SK-N-SH (cell line): ENCODE results near the gene ERC2. TPM values are rescaled to one million over a fixed set of nuclear protein-coding genes. Genes with fewer than 3 reads are reported as not detected.

Experiments used
- CTCF ChIA-PET: fragments of 300-600, 350-600 bp; formaldehyde crosslinking; extraction: SDS; loops from one replicate; lab custom pipeline; 2021; lab: Yijun Ruan, JAX
- POLR2A ChIA-PET: fragments of 350-600 bp; sonication (Branson Sonifier 250); formaldehyde crosslinking; extraction: SDS; loops from one replicate; lab custom pipeline; 2020; ENCODE audit warnings: antibody characterized with exemption, inconsistent platforms; lab: Yijun Ruan, JAX
- DNase-seq: peaks from one replicate; pipeline ENCODE4 v3.0.0; 2012
- H2AFZ ChIP-seq: fragments of 200-600 bp; sonication (generic); 2 replicates; pipeline ENCODE4 v1.8.1; 2016; ENCODE audit warnings: antibody characterized with exemption, mild to moderate bottlenecking, low read depth
- H3F3A ChIP-seq: fragments of 200-600 bp; sonication (generic); replicated peaks from 2 replicates; pipeline ENCODE3; 2016; ENCODE audit warnings: antibody characterized with exemption, mild to moderate bottlenecking; ENCODE audit not compliant: insufficient read depth
- H3K27ac ChIP-seq, 2 experiments: fragments of 200-500 bp in 1 of 2; fragments of 200-600 bp in 1 of 2; sonication (Bioruptor generic) in 1 of 2; sonication (generic), shearing (Covaris generic) in 1 of 2; 2 replicates each; pipeline versions ENCODE4 v1.5.1 to v1.6.1; 2014 to 2016; ENCODE audit warnings: low read depth in 2 of 2, inconsistent platforms in 1 of 2, low read length in 1 of 2, mild to moderate bottlenecking in 1 of 2, mixed read lengths in 1 of 2
- H3K27me3 ChIP-seq: fragments of 200-600 bp; sonication (generic), shearing (Covaris generic); 2 replicates; pipeline ENCODE4 v1.6.1; 2016; ENCODE audit warnings: mixed run types; ENCODE audit not compliant: insufficient read depth
- H3K36me3 ChIP-seq, 2 experiments: fragments of 200-500 bp in 1 of 2; fragments of 200-600 bp in 1 of 2; sonication (Bioruptor generic) in 1 of 2; sonication (generic) in 1 of 2; replicated peaks in 1 of 2; 2 replicates each; pipeline versions ENCODE3 to v1.5.1; 2014 to 2016; ENCODE audit warnings: low read length in 1 of 2, mild to moderate bottlenecking in 1 of 2; ENCODE audit not compliant: insufficient read depth in 2 of 2, control insufficient read depth in 1 of 2
- H3K4me1 ChIP-seq, 2 experiments: fragments of 200-500 bp in 1 of 2; fragments of 200-600 bp in 1 of 2; sonication (Bioruptor generic) in 1 of 2; sonication (generic), shearing (Covaris generic) in 1 of 2; 2 replicates each; pipeline versions ENCODE4 v1.5.1 to v1.6.1; 2014 to 2016; ENCODE audit warnings: low read depth in 1 of 2, low read length in 1 of 2, mixed run types in 1 of 2; ENCODE audit not compliant: insufficient read depth in 2 of 2, control insufficient read depth in 1 of 2
- H3K4me2 ChIP-seq: fragments of 200-600 bp; sonication (generic), shearing (Covaris generic); 2 replicates; pipeline ENCODE4 v1.6.1; 2017; ENCODE audit warnings: mixed run types
- H3K4me3 ChIP-seq, 2 experiments: fragments of 200-500 bp in 1 of 2; fragments of 200-600 bp in 1 of 2; sonication (Bioruptor generic) in 1 of 2; sonication (generic), shearing (Covaris generic) in 1 of 2; 2 replicates each; pipeline versions ENCODE4 v1.5.1 to v1.8.1; 2014 to 2016; ENCODE audit warnings: low read depth in 2 of 2, inconsistent platforms in 1 of 2, low read length in 1 of 2, mild to moderate bottlenecking in 1 of 2, mixed read lengths in 1 of 2, moderate library complexity in 1 of 2
- H3K79me2 ChIP-seq: fragments of 200-600 bp; sonication (generic); 2 replicates; pipeline ENCODE4 v1.8.1; 2017; ENCODE audit warnings: mild to moderate bottlenecking; ENCODE audit not compliant: insufficient read depth
- H3K9ac ChIP-seq: fragments of 200-600 bp; sonication (generic); 2 replicates; pipeline ENCODE4 v1.6.1; 2017; ENCODE audit warnings: mixed run types
- H3K9me2 ChIP-seq: fragments of 200-600 bp; sonication (generic); 2 replicates; pipeline ENCODE4 v1.6.1; 2017; ENCODE audit warnings: mixed run types
- H3K9me3 ChIP-seq: fragments of 200-600 bp; sonication (generic); 2 replicates; pipeline ENCODE4 v1.6.1; 2017; ENCODE audit warnings: mixed run types, mild to moderate bottlenecking, moderate library complexity
- H4K20me1 ChIP-seq: fragments of 200-600 bp; sonication (generic); 2 replicates; pipeline ENCODE4 v1.6.1; 2017; ENCODE audit warnings: mild to moderate bottlenecking, mixed run types; ENCODE audit not compliant: insufficient read depth
- CHD2 ChIP-seq: fragments of 150-350 bp; IDR thresholded peaks from 2 replicates; pipeline ENCODE4 v1.6.1; 2018; ENCODE audit warnings: low read length; ENCODE audit not compliant: partially characterized antibody
- ELF1 ChIP-seq: IDR thresholded peaks from 2 replicates; pipeline ENCODE4 v1.4.0; 2012
- EP300 ChIP-seq, 2 experiments: IDR thresholded peaks; 2 replicates each; pipeline versions ENCODE4 v1.4.0 to v1.6.1; 2012; ENCODE audit warnings: borderline replicate concordance in 1 of 2, low read depth in 1 of 2, low read length in 1 of 2
- FOSL2 ChIP-seq: IDR thresholded peaks from 2 replicates; pipeline ENCODE4 v1.4.0; 2012; ENCODE audit warnings: low read depth, mild to moderate bottlenecking, moderate library complexity, borderline replicate concordance
- FOXJ3 ChIP-seq: sonication (generic); formaldehyde crosslinking; IDR thresholded peaks from 2 replicates; pipeline ENCODE4 v1.5.1; 2020; ENCODE audit warnings: mild to moderate bottlenecking, missing genetic modification reagents
- FOXM1 ChIP-seq: IDR thresholded peaks from 2 replicates; pipeline ENCODE4 v1.4.0; 2012; ENCODE audit warnings: low read depth, mild to moderate bottlenecking
- GABPA ChIP-seq: IDR thresholded peaks from 2 replicates; pipeline ENCODE4 v1.4.0; 2012; ENCODE audit warnings: low read depth, mild to moderate bottlenecking
- MEF2A ChIP-seq: IDR thresholded peaks from 2 replicates; pipeline ENCODE4 v1.4.0; 2012; ENCODE audit warnings: low read depth, borderline replicate concordance
- NFIC ChIP-seq: IDR thresholded peaks from 2 replicates; pipeline ENCODE4 v1.4.0; 2012; ENCODE audit warnings: borderline replicate concordance
- RCOR1 ChIP-seq: fragments of 150-350 bp; IDR thresholded peaks from 2 replicates; pipeline ENCODE4 v1.6.1; 2017; ENCODE audit warnings: antibody characterized with exemption, low read length
- RXRA ChIP-seq: IDR thresholded peaks from 2 replicates; pipeline ENCODE4 v1.4.0; 2012; ENCODE audit warnings: low read depth, mild to moderate bottlenecking, borderline replicate concordance
- TAF1 ChIP-seq: IDR thresholded peaks from 2 replicates; pipeline ENCODE4 v1.6.1; 2012; ENCODE audit warnings: low read depth, mild to moderate bottlenecking, low read length, moderate library complexity, borderline replicate concordance
- TEAD4 ChIP-seq: IDR thresholded peaks from 2 replicates; pipeline ENCODE4 v1.4.0; 2012; ENCODE audit warnings: mild to moderate bottlenecking, borderline replicate concordance; ENCODE audit not compliant: insufficient read depth
- YY1 ChIP-seq: IDR thresholded peaks from 2 replicates; pipeline ENCODE4 v1.4.0; 2012; ENCODE audit warnings: low read depth, mild to moderate bottlenecking
- WGBS: methylation state at CpG from one replicate; pipeline ENCODE4 v1.1.6; 2017; ENCODE audit warnings: low lambda C conversion rate; 5-methylcytosine and 5-hydroxymethylcytosine counted together
- polyA plus RNA-seq, 3 experiments: library from polyadenylated mRNA; depleted of rRNA; stranded (reverse); fragments of >200 nt; gene quantifications; 2 replicates each; pipeline ENCODE4 v1.2.3, GENCODE V29; 2012
- TF ChIP-seq, protein P1 (sequence below): fragments of 150-350 bp; IDR thresholded peaks from 2 replicates; pipeline ENCODE4 v1.6.1; 2017; ENCODE audit warnings: antibody characterized with exemption, low read length, low read depth, borderline replicate concordance
- TF ChIP-seq, protein P2 (sequence below): IDR thresholded peaks from 2 replicates; pipeline ENCODE4 v1.4.0; 2012; ENCODE audit warnings: low read depth, borderline replicate concordance
- TF ChIP-seq, protein P3 (sequence below): IDR thresholded peaks from 2 replicates; pipeline ENCODE4; 2012

Gene ERC2
- polyA plus RNA-seq, 1 of the 3 experiments (the other 2 are of a cell fraction) = 1.6 TPM

DNA sequence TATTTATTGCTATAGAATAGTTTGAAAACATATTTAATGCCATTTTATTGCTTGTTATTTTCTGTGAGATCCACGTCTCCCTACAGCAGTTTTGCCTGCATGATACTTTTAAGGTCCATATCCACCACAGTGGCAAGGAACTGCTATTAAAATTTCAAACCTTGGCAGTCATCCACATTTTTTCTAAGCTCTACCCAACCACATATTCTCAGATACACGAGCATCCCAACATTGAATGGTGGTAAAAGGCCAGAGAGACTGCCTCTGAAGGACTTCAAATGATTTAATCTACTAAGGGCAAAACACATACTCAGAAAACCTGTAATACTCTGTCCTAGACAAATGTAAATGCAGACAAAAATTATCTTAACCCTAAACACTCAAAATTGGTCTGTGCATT lies 173.1 kb downstream of the ERC2 start:
- POLR2A ChIA-PET = no interaction called here
- no peaks in the 10 kb centered on the region for H3K9me2 ChIP-seq
- CTCF ChIA-PET = no interaction called here
- no peaks in the 10 kb centered on the region for H3K27me3 ChIP-seq
- no peaks in the 10 kb centered on the region for H3K79me2 ChIP-seq
- no peaks in the 10 kb centered on the region for H3K9me3 ChIP-seq
- no peak for DNase-seq
- no peaks in the 10 kb centered on the region for H3F3A ChIP-seq
- TF ChIP-seq, protein P1, sequence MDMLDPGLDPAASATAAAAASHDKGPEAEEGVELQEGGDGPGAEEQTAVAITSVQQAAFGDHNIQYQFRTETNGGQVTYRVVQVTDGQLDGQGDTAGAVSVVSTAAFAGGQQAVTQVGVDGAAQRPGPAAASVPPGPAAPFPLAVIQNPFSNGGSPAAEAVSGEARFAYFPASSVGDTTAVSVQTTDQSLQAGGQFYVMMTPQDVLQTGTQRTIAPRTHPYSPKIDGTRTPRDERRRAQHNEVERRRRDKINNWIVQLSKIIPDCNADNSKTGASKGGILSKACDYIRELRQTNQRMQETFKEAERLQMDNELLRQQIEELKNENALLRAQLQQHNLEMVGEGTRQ = no peak
- TF ChIP-seq FOXM1 (no peak), RCOR1 (no peak), TAF1 (no peak), ELF1 (no peak), FOSL2 (no peak), FOXJ3 (CRISPR knock-in tag) (no peak), RXRA (no peak)
- TF ChIP-seq, protein P2, sequence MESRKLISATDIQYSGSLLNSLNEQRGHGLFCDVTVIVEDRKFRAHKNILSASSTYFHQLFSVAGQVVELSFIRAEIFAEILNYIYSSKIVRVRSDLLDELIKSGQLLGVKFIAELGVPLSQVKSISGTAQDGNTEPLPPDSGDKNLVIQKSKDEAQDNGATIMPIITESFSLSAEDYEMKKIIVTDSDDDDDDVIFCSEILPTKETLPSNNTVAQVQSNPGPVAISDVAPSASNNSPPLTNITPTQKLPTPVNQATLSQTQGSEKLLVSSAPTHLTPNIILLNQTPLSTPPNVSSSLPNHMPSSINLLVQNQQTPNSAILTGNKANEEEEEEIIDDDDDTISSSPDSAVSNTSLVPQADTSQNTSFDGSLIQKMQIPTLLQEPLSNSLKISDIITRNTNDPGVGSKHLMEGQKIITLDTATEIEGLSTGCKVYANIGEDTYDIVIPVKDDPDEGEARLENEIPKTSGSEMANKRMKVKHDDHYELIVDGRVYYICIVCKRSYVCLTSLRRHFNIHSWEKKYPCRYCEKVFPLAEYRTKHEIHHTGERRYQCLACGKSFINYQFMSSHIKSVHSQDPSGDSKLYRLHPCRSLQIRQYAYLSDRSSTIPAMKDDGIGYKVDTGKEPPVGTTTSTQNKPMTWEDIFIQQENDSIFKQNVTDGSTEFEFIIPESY = no peak
- TF ChIP-seq, all 33 proteins: peak for 0
- 35% methylated on average over 2 of the region's 2 CpGs for WGBS
- H3K9ac ChIP-seq = no peak overlapping the region
- H3K27ac ChIP-seq = no peak overlapping the region
- H3K4me1 ChIP-seq = no peaks in the 10 kb centered on the region
- no peak overlapping the region for H3K4me3 ChIP-seq
- H3K4me2 ChIP-seq = no peak overlapping the region
- no peak overlapping the region for H2AFZ ChIP-seq
- H3K36me3 ChIP-seq = no peaks in the 10 kb centered on the region
- H4K20me1 ChIP-seq = no peaks in the 10 kb centered on the region

DNA sequence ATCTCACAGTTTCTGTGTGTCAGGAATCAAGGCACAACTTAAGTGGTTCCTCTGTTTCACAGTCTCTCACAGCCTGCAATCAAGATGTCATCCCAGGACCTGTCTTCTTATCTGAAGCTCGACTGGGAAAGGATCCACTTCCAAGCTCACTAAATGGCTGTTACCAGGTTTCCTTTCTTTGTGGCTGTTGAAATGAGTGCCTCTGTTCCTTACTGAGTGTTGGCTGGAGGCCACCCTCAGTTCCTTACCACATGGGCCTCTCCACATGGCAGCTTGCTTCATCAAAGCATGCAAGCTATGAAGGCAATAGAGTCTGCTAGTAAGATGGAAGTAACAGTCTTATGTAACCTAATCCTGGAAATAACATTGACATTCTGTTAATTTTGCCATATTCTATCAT lies 174.0 kb downstream of the ERC2 start:
- H3K4me1 ChIP-seq = no peaks in the 10 kb centered on the region
- H3K27ac ChIP-seq = no peak overlapping the region
- H3F3A ChIP-seq = no peaks in the 10 kb centered on the region
- WGBS = 10% methylated on average over 1 of the region's 1 CpG
- H2AFZ ChIP-seq = no peak overlapping the region
- H3K27me3 ChIP-seq = no peaks in the 10 kb centered on the region
- no peak for DNase-seq
- CTCF ChIA-PET = interaction anchor here (3.9 kb wide), 1 partner anchor 9 kb away, joined by 24 read pairs; no protein-coding TSS in a partner anchor
- no peak overlapping the region for H3K9ac ChIP-seq
- H3K4me3 ChIP-seq = no peak overlapping the region
- H4K20me1 ChIP-seq = no peaks in the 10 kb centered on the region
- H3K36me3 ChIP-seq = no peaks in the 10 kb centered on the region
- H3K4me2 ChIP-seq = no peak overlapping the region
- no peaks in the 10 kb centered on the region for H3K9me2 ChIP-seq
- no peaks in the 10 kb centered on the region for H3K9me3 ChIP-seq
- POLR2A ChIA-PET = no interaction called here
- TF ChIP-seq RXRA (no peak), RCOR1 (no peak), YY1 (no peak), CHD2 (no peak), GABPA (no peak), NFIC (no peak), EP300 (IDR thresholded peaks at IDR 0.05; ENCODE audit: borderline replicate concordance in 1 of 2, low read depth in 1 of 2, low read length in 1 of 2) (no peak), TEAD4 (no peak), MEF2A (no peak)
- TF ChIP-seq, protein P3, sequence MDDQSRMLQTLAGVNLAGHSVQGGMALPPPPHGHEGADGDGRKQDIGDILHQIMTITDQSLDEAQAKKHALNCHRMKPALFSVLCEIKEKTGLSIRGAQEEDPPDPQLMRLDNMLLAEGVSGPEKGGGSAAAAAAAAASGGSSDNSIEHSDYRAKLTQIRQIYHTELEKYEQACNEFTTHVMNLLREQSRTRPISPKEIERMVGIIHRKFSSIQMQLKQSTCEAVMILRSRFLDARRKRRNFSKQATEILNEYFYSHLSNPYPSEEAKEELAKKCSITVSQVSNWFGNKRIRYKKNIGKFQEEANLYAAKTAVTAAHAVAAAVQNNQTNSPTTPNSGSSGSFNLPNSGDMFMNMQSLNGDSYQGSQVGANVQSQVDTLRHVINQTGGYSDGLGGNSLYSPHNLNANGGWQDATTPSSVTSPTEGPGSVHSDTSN = no peak
- H3K79me2 ChIP-seq = no peaks in the 10 kb centered on the region
